Upper lobe of right lung (tissue), 1 donor: ENCODE data around the gene PADI3. TPM values are rescaled to one million over a fixed set of nuclear protein-coding genes. Genes with fewer than 3 reads are reported as not detected.

Experiments used
- ATAC-seq: fragments of 200-7000 bp; cut with Tn5 transposase; one replicate; pipeline ENCODE4 v1.9.1; 2020; ENCODE audit warnings: mild to moderate bottlenecking, moderate library complexity
- DNase-seq: peaks from one replicate; pipeline ENCODE4 v3.0.0-alpha.2; 2020
- H3K27ac ChIP-seq: fragments of 200-600 bp; one replicate; pipeline ENCODE4 v1.8.0; 2022
- H3K27me3 ChIP-seq: fragments of 200-600 bp; one replicate; pipeline ENCODE4 v1.8.0; 2022; ENCODE audit warnings: mild to moderate bottlenecking
- H3K36me3 ChIP-seq: fragments of 200-600 bp; one replicate; pipeline ENCODE4 v1.8.0; 2022
- H3K4me1 ChIP-seq: fragments of 200-600 bp; one replicate; pipeline ENCODE4 v1.8.0; 2022
- H3K4me3 ChIP-seq: fragments of 200-600 bp; one replicate; pipeline ENCODE4 v1.8.0; 2022; ENCODE audit warnings: mild to moderate bottlenecking
- H3K9me3 ChIP-seq: fragments of 200-600 bp; one replicate; pipeline ENCODE4 v1.8.0; 2022
- CTCF ChIP-seq: fragments of 200-600 bp; IDR thresholded peaks from one replicate; pipeline ENCODE4 v1.8.0; 2022; ENCODE audit warnings: antibody characterized with exemption
- intact Hi-C: fragments of 100-400 bp; cut with DNase I; formaldehyde crosslinking; loops from one replicate; pipeline ENCODE4 v1.11.0; 2022
- total RNA-seq: library from RNA; stranded (reverse); fragmentation: NEBNext Ultra II Directional; extraction: Animal tissue kit (Norgen Biotek cat#: 25700); gene quantifications from one replicate; pipeline ENCODE4 v1.2.1, GENCODE V29; 2021
- donor health status: DM: no; HTN: yes; CAD: no; lungs with severe emphysema.

The PADI3 gene
- total RNA-seq, 1 donor from 2014 or later, result not detected

GRCh38 chr1:17281775-17282181, 32.9 kb downstream of the PADI3 start:
- DNase-seq, result peak; percentile 46
- no peak for TF ChIP-seq CTCF
- Histone ChIP-seq H3K4me3 (no peak overlapping the region), H3K4me1 (peaks cover 3% of the 10 kb centered on the region), H3K27ac (no peak overlapping the region), H3K36me3 (no peaks in the 10 kb centered on the region), H3K9me3 (no peaks in the 10 kb centered on the region), H3K27me3 (peaks cover 11% of the 10 kb centered on the region)
- peak; percentile 64 for ATAC-seq
- intact Hi-C loops, result no loop called here

- Histone ChIP-seq H3K4me1 (peaks cover 3% of the 10 kb centered on the region), H3K36me3 (no peaks in the 10 kb centered on the region), H3K9me3 (no peaks in the 10 kb centered on the region), H3K27me3 (peaks cover 5% of the 10 kb centered on the region), H3K27ac (no peak overlapping the region), H3K4me3 (no peak overlapping the region)
- no peak for TF ChIP-seq CTCF
- ATAC-seq (no peak), DNase-seq (no peak)
- intact Hi-C loops, result no loop called here
These were observed 33.9 kb downstream of the PADI3 start for GRCh38 chr1:17282836-17283235.

- ATAC-seq (no peak), DNase-seq (peak; percentile 42)
- Histone ChIP-seq H3K9me3 (no peaks in the 10 kb centered on the region), H3K4me1 (peaks cover 2% of the 10 kb centered on the region), H3K27me3 (peaks cover 9% of the 10 kb centered on the region), H3K4me3 (no peak overlapping the region), H3K36me3 (no peaks in the 10 kb centered on the region), H3K27ac (no peak overlapping the region)
- intact Hi-C loops, result no loop called here
- no peak for TF ChIP-seq CTCF
These were observed 37.7 kb downstream of the PADI3 start for GRCh38 chr1:17286646-17287045.

- intact Hi-C loops, result no loop called here
- Histone ChIP-seq H3K4me1 (no peaks in the 10 kb centered on the region), H3K4me3 (no peak overlapping the region), H3K9me3 (no peaks in the 10 kb centered on the region), H3K27ac (no peak overlapping the region), H3K36me3 (no peaks in the 10 kb centered on the region), H3K27me3 (peaks cover 10% of the 10 kb centered on the region)
- DNase-seq (peak; percentile 31), ATAC-seq (peak; percentile 30)
- TF ChIP-seq CTCF, result no peak
These were observed 38.4 kb downstream of the PADI3 start for GRCh38 chr1:17287130-17287776.

- no peak overlapping the region for H3K27ac ChIP-seq
- no peaks in the 10 kb centered on the region for H3K36me3 ChIP-seq
- no peak for ATAC-seq
- DNase-seq, result no peak
- H3K27me3 ChIP-seq, result peaks cover 19% of the 10 kb centered on the region
- TF ChIP-seq CTCF, result no peak
- no peaks in the 10 kb centered on the region for H3K4me1 ChIP-seq
- intact Hi-C loops, result no loop called here
- H3K9me3 ChIP-seq, result no peaks in the 10 kb centered on the region
- no peak overlapping the region for H3K4me3 ChIP-seq
These were observed 40.8 kb downstream of the PADI3 start for GRCh38 chr1:17289721-17290120.

GRCh38 chr1:17290553-17290952, 41.7 kb downstream of the PADI3 start:
- Histone ChIP-seq H3K27ac (no peak overlapping the region), H3K4me3 (no peak overlapping the region), H3K9me3 (no peaks in the 10 kb centered on the region), H3K36me3 (no peaks in the 10 kb centered on the region), H3K4me1 (no peaks in the 10 kb centered on the region), H3K27me3 (peaks cover 19% of the 10 kb centered on the region)
- DNase-seq (no peak), ATAC-seq (no peak)
- TF ChIP-seq CTCF, result no peak
- intact Hi-C loops, result no loop called here
